KOPT-K1 (cell line): ENCODE results near the gene NDUFB2.
A peak's percentile ranks its signal among the peaks of the same experiment; 100 is the strongest.
"Not testable (repeated sequence)": the region's sequence is repeated elsewhere in the genome, so short reads cannot be mapped to it uniquely, and the experiment has no call there.

ENCODE experiments used
- H3K27ac ChIP-seq: fragments of 200-600 bp; sonication (generic); 2 replicates; pipeline ENCODE4 v1.5.1; 2016; ENCODE audit warnings: antibody characterized with exemption, mild to moderate bottlenecking, low read depth, low read length; ENCODE audit not compliant: poor library complexity, severe bottlenecking
- H3K36me3 ChIP-seq: fragments of 200-600 bp; sonication (generic); 2 replicates; pipeline ENCODE4 v1.5.1; 2017; ENCODE audit warnings: antibody characterized with exemption, mild to moderate bottlenecking, low read length, moderate library complexity; ENCODE audit not compliant: insufficient read depth
- H3K9me3 ChIP-seq: fragments of 200-600 bp; sonication (generic); 2 replicates; pipeline ENCODE4 v1.5.1; 2017; ENCODE audit warnings: antibody characterized with exemption, low read length, mild to moderate bottlenecking; ENCODE audit not compliant: insufficient read depth, poor library complexity, severe bottlenecking

Gene NDUFB2

GRCh38 chr7:140695381-140695780, 1.1 kb upstream of the NDUFB2 start:
- H3K9me3 ChIP-seq = no peaks in the 10 kb centered on the region
- peaks cover 44% of the 10 kb centered on the region for H3K36me3 ChIP-seq

GRCh38 chr7:140696024-140696679, 356 bp upstream of the NDUFB2 start:
- peak overlapping the region; percentile 77 for H3K27ac ChIP-seq
- H3K9me3 ChIP-seq = no peaks in the 10 kb centered on the region
- H3K36me3 ChIP-seq = peaks cover 37% of the 10 kb centered on the region

More at GRCh38 chr7:140695381-140695780, 1.1 kb upstream of the NDUFB2 start:
- H3K27ac ChIP-seq = no peak overlapping the region

- H3K27ac ChIP-seq = peak overlapping the region; percentile 77
- peaks cover 22% of the 10 kb centered on the region for H3K36me3 ChIP-seq
- H3K9me3 ChIP-seq = no peaks in the 10 kb centered on the region
These were observed 1.1 kb downstream of the NDUFB2 start for GRCh38 chr7:140697447-140698143.

GRCh38 chr7:140698477-140698876, 2.0 kb downstream of the NDUFB2 start:
- no peaks in the 10 kb centered on the region for H3K9me3 ChIP-seq
- H3K36me3 ChIP-seq = peaks cover 24% of the 10 kb centered on the region
- no peak overlapping the region for H3K27ac ChIP-seq

- H3K27ac ChIP-seq = no peak overlapping the region
- H3K9me3 ChIP-seq = no peaks in the 10 kb centered on the region
- peaks cover 49% of the 10 kb centered on the region for H3K36me3 ChIP-seq
These were observed 6.3 kb downstream of the NDUFB2 start for GRCh38 chr7:140702774-140703173.

GRCh38 chr7:140704205-140704604, 7.7 kb downstream of the NDUFB2 start:
- H3K9me3 ChIP-seq = no peaks in the 10 kb centered on the region
- peaks cover 48% of the 10 kb centered on the region for H3K36me3 ChIP-seq
- no peak overlapping the region for H3K27ac ChIP-seq

GRCh38 chr7:140707132-140707531, 10.6 kb downstream of the NDUFB2 start:
- no peak overlapping the region for H3K27ac ChIP-seq
- no peaks in the 10 kb centered on the region for H3K9me3 ChIP-seq
- H3K36me3 ChIP-seq = peaks cover 44% of the 10 kb centered on the region

- H3K9me3 ChIP-seq, H3K27ac ChIP-seq: not testable (repeated sequence)
- peaks cover 33% of the 10 kb centered on the region for H3K36me3 ChIP-seq
These were observed 12.3 kb downstream of the NDUFB2 start for GRCh38 chr7:140708764-140709163.

- not testable (repeated sequence) for H3K27ac ChIP-seq, H3K36me3 ChIP-seq, H3K9me3 ChIP-seq
These were observed 15.9 kb downstream of the NDUFB2 start for GRCh38 chr7:140712392-140712791.

- Histone ChIP-seq H3K9me3 (no peaks in the 10 kb centered on the region), H3K27ac (no peak overlapping the region), H3K36me3 (no peaks in the 10 kb centered on the region; the same call in 1 of the 2 replicates)
These were observed 18.0 kb downstream of the NDUFB2 start for GRCh38 chr7:140714331-140715040.

GRCh38 chr7:140719721-140720120, 23.2 kb downstream of the NDUFB2 start:
- Histone ChIP-seq H3K36me3 (no peaks in the 10 kb centered on the region), H3K27ac (no peak overlapping the region), H3K9me3 (no peaks in the 10 kb centered on the region)

- no peaks in the 10 kb centered on the region for H3K9me3 ChIP-seq
- H3K36me3 ChIP-seq = peaks cover 9% of the 10 kb centered on the region; the same call in 1 of the 2 replicates
- no peak overlapping the region for H3K27ac ChIP-seq
These were observed 25.7 kb downstream of the NDUFB2 start for GRCh38 chr7:140722254-140722653.

- H3K9me3 ChIP-seq = no peaks in the 10 kb centered on the region
- H3K27ac ChIP-seq = no peak overlapping the region
- peaks cover 9% of the 10 kb centered on the region; the same call in 1 of the 2 replicates for H3K36me3 ChIP-seq
These were observed 26.5 kb downstream of the NDUFB2 start for GRCh38 chr7:140723006-140723405.

- H3K27ac ChIP-seq = no peak overlapping the region
- peaks cover 9% of the 10 kb centered on the region; the same call in 1 of the 2 replicates for H3K36me3 ChIP-seq
- no peaks in the 10 kb centered on the region for H3K9me3 ChIP-seq
These were observed 27.1 kb downstream of the NDUFB2 start for GRCh38 chr7:140723574-140723973.

GRCh38 chr7:140724706-140725105, 28.2 kb downstream of the NDUFB2 start:
- no peak overlapping the region for H3K27ac ChIP-seq
- H3K9me3 ChIP-seq = no peaks in the 10 kb centered on the region
- H3K36me3 ChIP-seq = peaks cover 18% of the 10 kb centered on the region; the same call in 1 of the 2 replicates
